Right lobe of liver (tissue), 4 donors: Measurements from ENCODE around the gene KBTBD2.

Source experiments
- CTCF ChIP-seq, 4 donors: fragments of 200-600 bp in 3 of 4; fragments of 450-650 bp in 1 of 4; IDR thresholded peaks; one replicate each; pipeline versions ENCODE4 v1.5.1 to v1.8.0; 2016 to 2022; ENCODE audit warnings: antibody characterized with exemption in 4 of 4, mild to moderate bottlenecking in 2 of 4
- POLR2A ChIP-seq: fragments of 450-650 bp; IDR thresholded peaks from one replicate; pipeline ENCODE4 v1.6.1; 2017; ENCODE audit warnings: antibody characterized with exemption, mild to moderate bottlenecking
- donor health status: DM: no; HTN: no; CAD: no.
- donor health status: DM: no; HTN: no; CAD: no.
- donor health status: DM: no; HTN: yes; CAD: no.

- TF ChIP-seq CTCF (IDR thresholded peaks at IDR 0.05) (no peak), POLR2A (no peak)
Measured at GRCh38 chr7:32900433-32900995, 9.0 kb upstream of the KBTBD2 start.
